H9 (cell line): ENCODE measurements around the gene ADAMTS2. TPM values are rescaled to one million over a fixed set of nuclear protein-coding genes. Genes with fewer than 3 reads are reported as not detected.

ENCODE experiments used
- DNase-seq: peaks from one replicate; pipeline ENCODE4 v3.0.0-alpha.2; 2017
- H2AFZ ChIP-seq: one replicate; pipeline ENCODE4 v1.6.1; 2013; ENCODE audit warnings: mild to moderate bottlenecking, low read length, control low read depth, moderate library complexity
- H2AK5ac ChIP-seq: 2 replicates; pipeline ENCODE4 v1.6.1; 2013; ENCODE audit warnings: low read length, control low read depth, mixed read lengths; ENCODE audit not compliant: insufficient read length
- H2BK120ac ChIP-seq: one replicate; pipeline ENCODE4 v1.6.1; 2013; ENCODE audit warnings: low read depth, mild to moderate bottlenecking, low read length, control low read depth, inconsistent platforms; ENCODE audit not compliant: poor library complexity, severe bottlenecking
- H2BK12ac ChIP-seq: 2 replicates; pipeline ENCODE4 v1.6.1; 2013; ENCODE audit warnings: low read length, control low read depth, mixed read lengths, low read depth; ENCODE audit not compliant: insufficient read length
- H2BK15ac ChIP-seq: 2 replicates; pipeline ENCODE4 v1.6.1; 2013; ENCODE audit warnings: low read depth, low read length, control low read depth
- H2BK20ac ChIP-seq: one replicate; pipeline ENCODE4 v1.6.1; 2013; ENCODE audit warnings: low read depth, mild to moderate bottlenecking, low read length, control low read depth, inconsistent platforms; ENCODE audit not compliant: poor library complexity, severe bottlenecking
- H2BK5ac ChIP-seq: 2 replicates; pipeline ENCODE4 v1.6.1; 2013; ENCODE audit warnings: low read length, control low read depth, mixed read lengths; ENCODE audit not compliant: insufficient read length
- H3K14ac ChIP-seq: 2 replicates; pipeline ENCODE4 v1.6.1; 2013; ENCODE audit warnings: low read length, control low read depth; ENCODE audit not compliant: insufficient read depth
- H3K18ac ChIP-seq: 2 replicates; pipeline ENCODE4 v1.6.1; 2013; ENCODE audit warnings: low read depth, mild to moderate bottlenecking, mixed read lengths, low read length, control low read depth; ENCODE audit not compliant: insufficient read length
- H3K23ac ChIP-seq: 2 replicates; pipeline ENCODE4 v1.6.1; 2013; ENCODE audit warnings: low read length, control low read depth, mixed read lengths, low read depth; ENCODE audit not compliant: insufficient read length
- H3K23me2 ChIP-seq: 2 replicates; pipeline ENCODE4 v1.6.1; 2013; ENCODE audit warnings: low read depth, mild to moderate bottlenecking, mixed read lengths, low read length, control low read depth; ENCODE audit not compliant: insufficient read length, poor library complexity, severe bottlenecking
- H3K27ac ChIP-seq: 2 replicates; pipeline ENCODE4 v1.5.1; 2013; ENCODE audit warnings: low read length, control low read depth, mixed read lengths, low read depth; ENCODE audit not compliant: insufficient read length
- H3K27me3 ChIP-seq: 2 replicates; pipeline ENCODE4 v1.6.1; 2013; ENCODE audit warnings: low read length, control low read depth, inconsistent platforms; ENCODE audit not compliant: insufficient read depth
- H3K4ac ChIP-seq: 2 replicates; pipeline ENCODE4 v1.6.1; 2013; ENCODE audit warnings: low read depth, mild to moderate bottlenecking, control low read depth, inconsistent platforms, low read length, moderate library complexity
- H3K4me1 ChIP-seq: 2 replicates; pipeline ENCODE4 v1.6.1; 2013; ENCODE audit warnings: low read length, control low read depth, inconsistent platforms; ENCODE audit not compliant: insufficient read depth
- H3K4me2 ChIP-seq: 2 replicates; pipeline ENCODE4 v1.6.1; 2013; ENCODE audit warnings: low read length, control low read depth, mixed read lengths; ENCODE audit not compliant: insufficient read length, insufficient read depth
- H3K56ac ChIP-seq: 2 replicates; pipeline ENCODE4 v1.6.1; 2013; ENCODE audit warnings: low read depth, mild to moderate bottlenecking, mixed read lengths, low read length, control low read depth; ENCODE audit not compliant: insufficient read length
- H3K79me1 ChIP-seq: 2 replicates; pipeline ENCODE4 v1.6.1; 2013; ENCODE audit warnings: low read depth, mild to moderate bottlenecking, moderate library complexity, low read length, control low read depth, inconsistent platforms; ENCODE audit not compliant: insufficient read depth, poor library complexity, severe bottlenecking
- H3K79me2 ChIP-seq: 2 replicates; pipeline ENCODE4 v1.6.1; 2013; ENCODE audit warnings: low read length, control low read depth, inconsistent platforms; ENCODE audit not compliant: insufficient read depth
- H3K9ac ChIP-seq: 2 replicates; pipeline ENCODE4 v1.6.1; 2013; ENCODE audit warnings: low read length, control low read depth, mixed read lengths; ENCODE audit not compliant: insufficient read length; ENCODE audit errors: extremely low read depth
- H3K9me3 ChIP-seq: one replicate; pipeline ENCODE4 v1.6.1; 2013; ENCODE audit warnings: low read depth, low read length, inconsistent platforms; ENCODE audit not compliant: control insufficient read depth
- H3T11ph ChIP-seq: one replicate; pipeline ENCODE4 v1.6.1; 2013; ENCODE audit warnings: mild to moderate bottlenecking, low read length, control low read depth, inconsistent platforms
- H4K20me1 ChIP-seq: one replicate; pipeline ENCODE4 v1.6.1; 2013; ENCODE audit not compliant: control insufficient read depth, insufficient read length, insufficient read depth
- H4K5ac ChIP-seq: 2 replicates; pipeline ENCODE4 v1.6.1; 2013; ENCODE audit warnings: low read depth, mild to moderate bottlenecking, mixed read lengths, low read length, control low read depth; ENCODE audit not compliant: insufficient read length
- H4K8ac ChIP-seq: replicated peaks from 2 replicates; pipeline ENCODE4 v1.6.1; 2013; ENCODE audit warnings: low read length, control low read depth, mixed read lengths, low read depth; ENCODE audit not compliant: insufficient read length
- H4K91ac ChIP-seq: 2 replicates; pipeline ENCODE4 v1.6.1; 2013; ENCODE audit warnings: low read depth, mild to moderate bottlenecking, moderate library complexity, mixed read lengths, low read length, control low read depth; ENCODE audit not compliant: insufficient read length
- H3K27ac Mint-ChIP-seq, 3 experiments: 2 replicates in 2 of 3; 3 replicates in 1 of 3; pipeline ENCODE4 v1.8.0; 2020 to 2021; ENCODE audit warnings: mixed read lengths in 3 of 3, mild to moderate bottlenecking in 1 of 3, moderate library complexity in 1 of 3
- H3K27me3 Mint-ChIP-seq: 2 replicates; pipeline ENCODE4 v1.8.0; 2021; ENCODE audit warnings: low read depth, mild to moderate bottlenecking, moderate library complexity, mixed read lengths
- H3K36me3 Mint-ChIP-seq, 3 experiments: 2 replicates in 2 of 3; 3 replicates in 1 of 3; pipeline ENCODE4 v1.8.0; 2020 to 2021; ENCODE audit warnings: low read depth in 3 of 3, mixed read lengths in 3 of 3; ENCODE audit not compliant: insufficient read depth in 1 of 3
- H3K4me1 Mint-ChIP-seq, 2 experiments: 2 replicates each; pipeline ENCODE4 v1.8.0; 2020; ENCODE audit warnings: mixed read lengths in 2 of 2
- H3K4me3 Mint-ChIP-seq, 2 experiments: 2 replicates in 1 of 2; 3 replicates in 1 of 2; pipeline ENCODE4 v1.8.0; 2020 to 2021; ENCODE audit warnings: mild to moderate bottlenecking in 2 of 2, mixed read lengths in 2 of 2, moderate library complexity in 1 of 2
- H3K9me3 Mint-ChIP-seq, 2 experiments: 2 replicates in 1 of 2; 3 replicates in 1 of 2; pipeline ENCODE4 v1.8.0; 2020; ENCODE audit warnings: mild to moderate bottlenecking in 2 of 2, mixed read lengths in 2 of 2, moderate library complexity in 1 of 2
- CTCF ChIP-seq: fragments of 200-600 bp; sonication (generic); conservative IDR thresholded peaks from 3 replicates; pipeline ENCODE4 v1.8.0; 2021; ENCODE audit warnings: antibody characterized with exemption, mild to moderate bottlenecking
- WGBS: extraction: QIAGEN DNeasy Blood & Tissue Kit; methylation state at CpG from one replicate; pipeline ENCODE4 v1.1.7; 2013; ENCODE audit warnings: missing lambda C conversion rate, low lambda C conversion rate, mixed read lengths; ENCODE audit not compliant: insufficient read length; ENCODE audit errors: extremely low coverage; 5-methylcytosine and 5-hydroxymethylcytosine counted together
- total RNA-seq: library from RNA; stranded (reverse); gene quantifications from 2 replicates; pipeline ENCODE4 v1.2.1, GENCODE V29; 2021

ADAMTS2 gene
- total RNA-seq, 1 experiment from 2014 or later = 5.4 TPM

- H3K4me1 ChIP-seq = no peaks in the 10 kb centered on the region
- no peak overlapping the region for H4K91ac ChIP-seq
- no peak overlapping the region for H4K8ac ChIP-seq
- H3K18ac ChIP-seq = no peak overlapping the region
- no peak overlapping the region for H2BK15ac ChIP-seq
- H3K27ac ChIP-seq = no peak overlapping the region
- H3K27me3 ChIP-seq = no peaks in the 10 kb centered on the region
- H2BK20ac ChIP-seq = no peak overlapping the region
- no peaks in the 10 kb centered on the region for H3K27me3 Mint-ChIP-seq
- H3T11ph ChIP-seq = no peak overlapping the region
- no peaks in the 10 kb centered on the region for H3K9me3 ChIP-seq
- no peaks in the 10 kb centered on the region for H3K79me2 ChIP-seq
- no peak overlapping the region for H3K4me2 ChIP-seq
- no peaks in the 10 kb centered on the region for H3K23me2 ChIP-seq
- no peaks in the 10 kb centered on the region for H3K9me3 Mint-ChIP-seq
- TF ChIP-seq CTCF = no peak
- no peak overlapping the region for H3K56ac ChIP-seq
- no peaks in the 10 kb centered on the region for H4K20me1 ChIP-seq
- H3K4me3 Mint-ChIP-seq = no peak overlapping the region
- H2AK5ac ChIP-seq = no peak overlapping the region
- no peak overlapping the region for H3K4ac ChIP-seq
- no peaks in the 10 kb centered on the region for H3K79me1 ChIP-seq
- H2AFZ ChIP-seq = no peak overlapping the region
- no peak overlapping the region for H3K14ac ChIP-seq
- DNase-seq = no peak
- no peak overlapping the region for H2BK5ac ChIP-seq
- H3K9ac ChIP-seq = no peak overlapping the region
- H3K23ac ChIP-seq = no peak overlapping the region
- no CpG with 5 or more reads among the region's 13 CpGs for WGBS
- H3K4me1 Mint-ChIP-seq = no peaks in the 10 kb centered on the region
- H4K5ac ChIP-seq = no peak overlapping the region
- H2BK120ac ChIP-seq = no peak overlapping the region
- H3K36me3 Mint-ChIP-seq = no peaks in the 10 kb centered on the region
- H3K27ac Mint-ChIP-seq = peak overlapping the region in 1 of 3 experiments; percentile 46; a peak in 1 of 7 replicates
- no peak overlapping the region for H2BK12ac ChIP-seq
These were observed 55.4 kb downstream of the ADAMTS2 start for GRCh38 chr5:179289756-179290385.
